ENCODE data around the gene RASA3.

GRCh38 chr13:113930671-113931637, 201.5 kb downstream of the RASA3 start:
- TF ChIP-seq CTCF (IDR thresholded peaks at IDR 0.05; ENCODE audit: borderline replicate concordance, extremely low read depth, low read length, poor library complexity, severe bottlenecking) (no peak), EZH2 (IDR thresholded peaks at IDR 0.05; ENCODE audit: borderline replicate concordance, low read depth, low read length, severe bottlenecking) (no peak)

Measured in DND-41 (cell line).